GM12875 (cell line): Measurements from ENCODE around the gene ARMH3.

Source experiments
- H3K4me3 ChIP-seq: one replicate; pipeline ENCODE4 v1.5.1; 2011; ENCODE audit warnings: low read depth, low read length, control low read depth
- CTCF ChIP-seq: IDR thresholded peaks from 2 replicates; pipeline ENCODE4 v1.5.1; 2011; ENCODE audit warnings: low read depth, mild to moderate bottlenecking, control low read depth, inconsistent platforms, low read length, moderate library complexity, borderline replicate concordance; ENCODE audit not compliant: insufficient read depth

ARMH3 gene

GRCh38 chr10:101896225-101896877 is 159.6 kb downstream of the ARMH3 start:
- H3K4me3 ChIP-seq: no peak overlapping the region
- no peak for TF ChIP-seq CTCF

GRCh38 chr10:101895781-101896180 is 160.2 kb downstream of the ARMH3 start:
- no peak overlapping the region for H3K4me3 ChIP-seq
- TF ChIP-seq CTCF: no peak

- no peak for TF ChIP-seq CTCF
- H3K4me3 ChIP-seq: no peak overlapping the region
Observed at GRCh38 chr10:101894742-101895141, 161.2 kb downstream of the ARMH3 start.

- no peak for TF ChIP-seq CTCF
- H3K4me3 ChIP-seq: no peak overlapping the region
Observed at GRCh38 chr10:101894266-101894665, 161.7 kb downstream of the ARMH3 start.

GRCh38 chr10:101893510-101894120 is 162.4 kb downstream of the ARMH3 start:
- TF ChIP-seq CTCF: no peak
- no peak overlapping the region for H3K4me3 ChIP-seq

GRCh38 chr10:101892782-101893391 is 163.1 kb downstream of the ARMH3 start:
- no peak for TF ChIP-seq CTCF
- H3K4me3 ChIP-seq: no peak overlapping the region
